ENCODE measurements around the gene LGALS4. TPM values are rescaled to one million over a fixed set of nuclear protein-coding genes. Genes with fewer than 3 reads are reported as not detected.
"Not testable (repeated sequence)": the region's sequence is repeated elsewhere in the genome, so short reads cannot be mapped to it uniquely, and the experiment has no call there.

LGALS4 gene
- 1.1 and 1.3 TPM in 2 replicates for total RNA-seq

- Mint-ChIP-seq H3K27ac (no peak within 1 kb of the TSS), H3K9me3 (no peaks in the 10 kb centered on the region), H3K36me3 (ENCODE audit: low read depth) (peaks cover 6% of the 10 kb centered on the region), H3K4me3 (no peak within 1 kb of the TSS), H3K4me1 (ENCODE audit: low read depth) (no peaks in the 10 kb centered on the region), H3K27me3 (ENCODE audit: insufficient read depth) (no peaks in the 10 kb centered on the region)
- intact Hi-C loops (cut with micrococcal nuclease) = no loop called here
- DNase-seq (ENCODE audit: low spot score) = no peak
These were observed at the start of gene LGALS4 for GRCh38 chr19:38812841-38813320. LGALS4 (minus strand) TSS chr19:38812945; CDS start chr19:38812886, 59 bp downstream.

- Mint-ChIP-seq H3K4me3 (no peak overlapping the region), H3K27ac (no peak overlapping the region), H3K4me1 (ENCODE audit: low read depth) (peaks cover 45% of the 10 kb centered on the region), H3K27me3 (ENCODE audit: insufficient read depth) (no peaks in the 10 kb centered on the region), H3K9me3 (no peaks in the 10 kb centered on the region), H3K36me3 (ENCODE audit: low read depth) (peaks cover 4% of the 10 kb centered on the region)
- no peak for DNase-seq (ENCODE audit: low spot score)
- intact Hi-C loops (cut with micrococcal nuclease) = no loop called here
These were observed 48.6 kb upstream of the LGALS4 start for GRCh38 chr19:38861368-38861767.

GRCh38 chr19:38859631-38860204 lies 47.0 kb upstream of the LGALS4 start:
- H3K4me1 Mint-ChIP-seq (ENCODE audit: low read depth) = peaks cover 31% of the 10 kb centered on the region
- H3K27me3 Mint-ChIP-seq (ENCODE audit: insufficient read depth); H3K27ac Mint-ChIP-seq; H3K9me3 Mint-ChIP-seq; H3K36me3 Mint-ChIP-seq (ENCODE audit: low read depth); H3K4me3 Mint-ChIP-seq; DNase-seq (ENCODE audit: low spot score): not testable (repeated sequence)
- intact Hi-C loops (cut with micrococcal nuclease) = loop anchor here (10.0 kb wide), 1 partner anchor 305 kb away; no protein-coding TSS in a partner anchor

- H3K9me3 Mint-ChIP-seq = no peaks in the 10 kb centered on the region
- H3K27ac Mint-ChIP-seq = no peak overlapping the region
- no peak for DNase-seq (ENCODE audit: low spot score)
- no peak overlapping the region for H3K4me3 Mint-ChIP-seq
- no peaks in the 10 kb centered on the region for H3K36me3 Mint-ChIP-seq (ENCODE audit: low read depth)
- H3K27me3 Mint-ChIP-seq (ENCODE audit: insufficient read depth) = no peaks in the 10 kb centered on the region
- intact Hi-C loops (cut with micrococcal nuclease) = loop anchor here (10.0 kb wide), 1 partner anchor 302 kb away; no protein-coding TSS in a partner anchor
- peaks cover 26% of the 10 kb centered on the region for H3K4me1 Mint-ChIP-seq (ENCODE audit: low read depth)
These were observed 44.1 kb upstream of the LGALS4 start for GRCh38 chr19:38856813-38857212.

- not testable (repeated sequence) for H3K27me3 Mint-ChIP-seq (ENCODE audit: insufficient read depth); DNase-seq (ENCODE audit: low spot score); H3K9me3 Mint-ChIP-seq; H3K27ac Mint-ChIP-seq; H3K36me3 Mint-ChIP-seq (ENCODE audit: low read depth); H3K4me3 Mint-ChIP-seq
- H3K4me1 Mint-ChIP-seq (ENCODE audit: low read depth) = peaks cover 34% of the 10 kb centered on the region
- intact Hi-C loops (cut with micrococcal nuclease) = loop anchor here (10.0 kb wide), 1 partner anchor 301 kb away; no protein-coding TSS in a partner anchor
These were observed 43.0 kb upstream of the LGALS4 start for GRCh38 chr19:38855751-38856150.

- H3K9me3 Mint-ChIP-seq; H3K27ac Mint-ChIP-seq; H3K36me3 Mint-ChIP-seq (ENCODE audit: low read depth); H3K27me3 Mint-ChIP-seq (ENCODE audit: insufficient read depth); DNase-seq (ENCODE audit: low spot score): not testable (repeated sequence)
- Mint-ChIP-seq H3K4me1 (ENCODE audit: low read depth) (peaks cover 34% of the 10 kb centered on the region), H3K4me3 (peak overlapping the region; percentile 42)
- intact Hi-C loops (cut with micrococcal nuclease) = loop anchor here (5.0 to 10.0 kb wide), 3 partner anchors 300 to 538 kb away; partner anchors contain the start of genes KCNK6, SAMD4B and YIF1B
These were observed 42.2 kb upstream of the LGALS4 start for GRCh38 chr19:38854961-38855360.

- Mint-ChIP-seq H3K9me3 (no peaks in the 10 kb centered on the region), H3K4me3 (peak overlapping the region; percentile 89), H3K27me3 (ENCODE audit: insufficient read depth) (peaks cover 2% of the 10 kb centered on the region), H3K4me1 (ENCODE audit: low read depth) (peaks cover 44% of the 10 kb centered on the region), H3K36me3 (ENCODE audit: low read depth) (peaks cover 9% of the 10 kb centered on the region), H3K27ac (peak overlapping the region; percentile 95)
- intact Hi-C loops (cut with micrococcal nuclease) = loop anchor here (5.0 to 10.0 kb wide), 3 partner anchors 298 to 536 kb away; partner anchors contain the start of genes KCNK6, SAMD4B and YIF1B
- no peak for DNase-seq (ENCODE audit: low spot score)
These were observed 40.5 kb upstream of the LGALS4 start for GRCh38 chr19:38853214-38853613.

GRCh38 chr19:38852231-38853044 lies 39.7 kb upstream of the LGALS4 start:
- peaks cover 2% of the 10 kb centered on the region for H3K27me3 Mint-ChIP-seq (ENCODE audit: insufficient read depth)
- peak; percentile 52 for DNase-seq (ENCODE audit: low spot score)
- H3K4me1 Mint-ChIP-seq (ENCODE audit: low read depth) = peaks cover 47% of the 10 kb centered on the region
- H3K36me3 Mint-ChIP-seq (ENCODE audit: low read depth) = peaks cover 15% of the 10 kb centered on the region
- no peaks in the 10 kb centered on the region for H3K9me3 Mint-ChIP-seq
- H3K4me3 Mint-ChIP-seq = peak overlapping the region; percentile 89
- H3K27ac Mint-ChIP-seq = peak overlapping the region; percentile 95
- intact Hi-C loops (cut with micrococcal nuclease) = loop anchor here (1.0 to 10.0 kb wide), 4 partner anchors 17 to 535 kb away; partner anchors contain the start of genes KCNK6, SAMD4B and YIF1B

- Mint-ChIP-seq H3K27ac (peak overlapping the region; percentile 99), H3K36me3 (ENCODE audit: low read depth) (peaks cover 22% of the 10 kb centered on the region), H3K4me3 (peak overlapping the region; percentile 97), H3K9me3 (no peaks in the 10 kb centered on the region), H3K27me3 (ENCODE audit: insufficient read depth) (peaks cover 2% of the 10 kb centered on the region), H3K4me1 (ENCODE audit: low read depth) (peaks cover 41% of the 10 kb centered on the region)
- intact Hi-C loops (cut with micrococcal nuclease) = loop anchor here (1.0 to 10.0 kb wide), 4 partner anchors 18 to 534 kb away; partner anchors contain the start of genes KCNK6, SAMD4B and YIF1B
- peak; percentile 89 for DNase-seq (ENCODE audit: low spot score)
These were observed 39.0 kb upstream of the LGALS4 start for GRCh38 chr19:38851622-38852230.

- Mint-ChIP-seq H3K36me3 (ENCODE audit: low read depth) (peaks cover 26% of the 10 kb centered on the region), H3K4me3 (peak overlapping the region; percentile 97), H3K9me3 (no peaks in the 10 kb centered on the region), H3K4me1 (ENCODE audit: low read depth) (peaks cover 41% of the 10 kb centered on the region), H3K27me3 (ENCODE audit: insufficient read depth) (peaks cover 2% of the 10 kb centered on the region), H3K27ac (peak overlapping the region; percentile 99)
- no peak for DNase-seq (ENCODE audit: low spot score)
- intact Hi-C loops (cut with micrococcal nuclease) = loop anchor here (1.0 to 10.0 kb wide), 12 partner anchors 9 to 534 kb away; partner anchors contain the start of genes ACTN4, ECH1, FAM98C and KCNK6
These were observed 38.4 kb upstream of the LGALS4 start for GRCh38 chr19:38850976-38851621.

- H3K4me3 Mint-ChIP-seq = peak overlapping the region; percentile 97
- peak; percentile 98 for DNase-seq (ENCODE audit: low spot score)
- H3K36me3 Mint-ChIP-seq (ENCODE audit: low read depth) = peaks cover 32% of the 10 kb centered on the region
- H3K27ac Mint-ChIP-seq = peak overlapping the region; percentile 99
- intact Hi-C loops (cut with micrococcal nuclease) = loop anchor here (1.0 to 10.0 kb wide), 12 partner anchors 8 to 533 kb away; partner anchors contain the start of genes ACTN4, ECH1, FAM98C and KCNK6
- peaks cover 2% of the 10 kb centered on the region for H3K27me3 Mint-ChIP-seq (ENCODE audit: insufficient read depth)
- peaks cover 46% of the 10 kb centered on the region for H3K4me1 Mint-ChIP-seq (ENCODE audit: low read depth)
- H3K9me3 Mint-ChIP-seq = no peaks in the 10 kb centered on the region
These were observed 37.8 kb upstream of the LGALS4 start for GRCh38 chr19:38850436-38850975.
